K562 (cell line): ENCODE data around the gene LRCH1. TPM values are rescaled to one million over a fixed set of nuclear protein-coding genes. Genes with fewer than 3 reads are reported as not detected.

ENCODE experiments used
- CREBBP ChIP-seq: IDR thresholded peaks from one replicate; pipeline ENCODE4 v1.6.1; 2012; ENCODE audit warnings: low read depth, mild to moderate bottlenecking, control low read depth, inconsistent platforms, low read length
- HDAC2 ChIP-seq: fragments of 450-650 bp; IDR thresholded peaks from 2 replicates; pipeline ENCODE4 v1.6.1; 2016; ENCODE audit warnings: mild to moderate bottlenecking
- ILF3 ChIP-seq: fragments of 450-650 bp; IDR thresholded peaks from 2 replicates; pipeline ENCODE4 v1.6.1; 2018; ENCODE audit warnings: antibody characterized with exemption, mild to moderate bottlenecking, moderate library complexity, borderline replicate concordance
- MYC ChIP-seq, 2 experiments: fragments of 250-450 bp in 1 of 2; sonication (Bioruptor Pico) in 1 of 2; IDR thresholded peaks; 2 replicates each; pipeline versions ENCODE4 v1.5.1 to v1.6.1; 2012 to 2021; ENCODE audit warnings: low read depth in 2 of 2, borderline replicate concordance in 1 of 2, improper control_type of control experiment in 1 of 2, low read length in 1 of 2, mild to moderate bottlenecking in 1 of 2, moderate library complexity in 1 of 2
- STAT5B ChIP-seq: fragments of 250-450 bp; sonication (Bioruptor Pico); IDR thresholded peaks from 2 replicates; pipeline ENCODE4 v1.8.0; 2021; ENCODE audit warnings: mild to moderate bottlenecking, inconsistent platforms
- ZNF507 ChIP-seq: conservative IDR thresholded peaks from 2 replicates; pipeline ENCODE4 v1.6.1; 2017; ENCODE audit warnings: missing genetic modification characterization, missing compliant biosample characterization
- polyA plus RNA-seq, 8 experiments: library from polyadenylated mRNA; depleted of rRNA in 4 of 8; stranded (reverse) in 5 of 8; unstranded in 3 of 8; fragments of >200 nt; fragmentation: Nextera tagmentation in 2 of 8; fragmentation: Illumina TruSeq in 1 of 8; extraction: Ambion mirVana in 2 of 8; extraction: Trizol in 1 of 8; gene quantifications; 2 replicates each; pipeline versions ENCODE4 v1.2.1 to v1.2.3, GENCODE V29; 2011 to 2014; ENCODE audit warnings: inconsistent platforms in 1 of 8, missing spikeins in 1 of 8
- total RNA-seq, 7 experiments: library from RNA; depleted of rRNA in 6 of 7; stranded (reverse); fragments of >200 nt in 6 of 7; fragmentation: Illumina TruSeq in 2 of 7; extraction: Trizol in 2 of 7; gene quantifications; 2 replicates each; pipeline versions ENCODE4 v1.2.1 to v1.2.3, GENCODE V29; 2011 to 2021; ENCODE audit warnings: low replicate concordance in 1 of 7
- TF ChIP-seq, protein P1 (sequence below): fragments of 250-450 bp; sonication (Bioruptor Pico); IDR thresholded peaks from 2 replicates; pipeline ENCODE4 v1.5.0; 2021; ENCODE audit warnings: mild to moderate bottlenecking, moderate library complexity
- TF ChIP-seq, protein P2 (sequence below): fragments of 450-650 bp; IDR thresholded peaks from 2 replicates; pipeline ENCODE4 v1.6.1; 2017; ENCODE audit warnings: antibody characterized with exemption, mild to moderate bottlenecking
- TF ChIP-seq, protein P3 (sequence below), 2 experiments: IDR thresholded peaks; 2 replicates each; pipeline ENCODE4 v1.6.1; 2012; ENCODE audit warnings: improper control_type of control experiment in 2 of 2, low read depth in 2 of 2, low read length in 2 of 2, borderline replicate concordance in 1 of 2
- TF ChIP-seq, protein P4 (sequence below): fragments of 450-650 bp; formaldehyde crosslinking; IDR thresholded peaks from 2 replicates; pipeline ENCODE4 v1.4.0; 2022; ENCODE audit warnings: missing genetic modification characterization
- TF ChIP-seq, protein P5 (sequence below): sonication (generic); formaldehyde crosslinking; IDR thresholded peaks from 2 replicates; pipeline ENCODE4 v1.4.0; 2020; ENCODE audit warnings: mild to moderate bottlenecking, missing genetic modification reagents

LRCH1 gene
- total and polyA plus RNA-seq, 9 of the 15 experiments (the other 6 are each of a cell fraction or from before 2014, with no cell fraction given): 1.1 to 6.8 (median 3.7) TPM

DNA sequence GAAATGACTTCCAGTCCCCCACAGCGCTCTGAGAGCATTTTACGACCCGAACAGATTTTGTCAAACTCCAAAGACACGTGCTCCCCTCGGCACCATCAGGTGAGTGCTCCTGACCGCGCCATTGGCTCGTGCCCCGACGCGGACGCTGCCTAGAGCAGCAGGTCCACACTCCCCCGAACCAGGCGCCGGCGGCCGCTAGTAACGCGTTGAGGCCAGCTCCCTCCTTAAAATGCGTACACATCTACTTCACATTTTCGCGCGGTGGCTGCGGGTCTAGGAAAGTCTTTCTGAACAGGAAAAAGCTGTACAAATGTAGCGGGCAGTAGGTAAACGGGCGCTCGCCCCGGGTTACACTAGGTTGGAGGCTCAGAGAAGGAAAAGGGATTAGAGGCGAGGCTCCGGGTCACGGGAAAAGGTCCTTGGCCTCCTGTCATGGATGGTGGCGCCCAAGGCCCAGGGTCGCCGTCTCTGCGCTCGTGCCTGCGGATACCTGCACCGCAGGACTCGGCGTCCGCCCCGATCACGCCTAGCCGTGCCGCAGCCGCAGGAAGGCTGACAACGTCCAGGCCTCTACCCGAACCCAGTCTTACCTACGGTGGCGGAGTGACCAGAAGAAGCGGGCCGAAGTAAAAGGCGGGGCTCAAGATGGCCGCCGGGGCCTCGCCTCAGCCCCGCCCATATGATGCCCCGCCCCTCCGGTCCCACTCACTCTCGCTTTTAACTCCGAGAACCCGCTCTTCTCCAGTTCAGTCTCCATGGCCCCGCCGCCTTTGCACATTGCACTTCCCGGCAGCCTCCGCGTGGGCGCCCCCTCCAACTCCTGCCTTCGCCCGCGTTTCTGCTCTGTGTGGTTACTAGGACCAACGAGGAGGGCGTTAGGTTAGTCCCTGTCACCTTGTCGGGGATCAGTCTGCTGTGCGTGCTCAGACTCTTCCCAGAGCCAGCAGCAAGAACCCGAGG lies 243.8 kb downstream of the LRCH1 start, which contains the start of gene ESD (continued):
- TF ChIP-seq ILF3 (no peak), ZNF507 (no peak), STAT5B (CRISPR knock-in tag) (no peak), MYC (IDR thresholded peaks at IDR 0.05; ENCODE audit: low read depth, low read length) (peak; percentile 80), MYC (CRISPR knock-in tag; IDR thresholded peaks at IDR 0.05; ENCODE audit: borderline replicate concordance, low read depth) (no peak), CREBBP (no peak), HDAC2 (no peak)
- TF ChIP-seq, protein P1, sequence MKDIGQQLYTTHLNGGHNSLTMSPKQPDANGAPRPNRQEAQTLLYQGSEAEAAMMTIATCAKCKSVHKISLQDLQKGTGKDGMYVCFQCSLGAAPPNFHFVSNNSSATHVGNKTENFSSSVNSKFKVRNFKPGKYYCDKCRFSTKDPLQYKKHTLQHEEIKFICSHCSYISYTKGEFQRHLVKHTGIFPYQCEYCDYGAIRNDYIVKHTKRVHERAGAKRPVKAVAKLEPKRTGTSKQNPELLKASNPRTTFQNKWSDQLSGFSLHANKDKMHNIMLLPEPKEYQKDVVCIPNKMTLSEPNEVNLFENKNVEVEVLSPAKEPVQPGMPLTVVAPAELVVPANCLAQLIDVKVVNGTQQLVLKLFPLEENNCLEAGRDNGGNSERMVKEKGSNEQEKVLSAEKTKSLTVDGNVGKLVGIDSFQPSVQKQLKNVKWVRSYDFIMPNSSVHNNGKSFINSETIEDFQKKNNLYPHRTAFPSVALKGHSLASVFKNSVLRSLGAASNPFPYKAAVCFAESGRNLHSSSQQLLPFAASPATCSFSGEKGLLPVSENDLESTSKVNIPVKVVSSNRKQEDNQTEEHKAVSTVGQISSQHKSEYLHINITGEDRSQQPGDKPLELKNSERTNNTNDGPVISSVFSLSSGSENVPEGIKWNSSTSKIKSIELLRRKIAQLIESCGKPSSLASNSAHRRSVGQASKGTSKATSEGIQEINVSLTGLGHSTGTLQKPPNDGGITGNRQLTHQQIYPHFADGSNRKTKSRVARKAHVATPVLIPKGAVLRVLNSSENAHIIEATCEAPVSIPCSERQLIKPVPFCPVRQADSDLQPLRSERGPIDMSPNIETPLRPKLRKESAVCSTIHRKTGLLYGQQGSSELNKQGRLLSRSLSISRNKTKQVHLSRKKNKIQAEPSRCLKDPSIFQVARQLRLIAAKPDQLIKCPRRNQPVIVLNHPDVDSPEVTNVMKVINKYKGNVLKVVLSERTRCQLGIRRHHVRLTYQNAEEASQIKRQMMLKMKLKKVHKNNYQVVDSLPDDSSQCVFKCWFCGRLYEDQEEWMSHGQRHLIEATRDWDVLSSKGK (CRISPR knock-in tag): no peak
- TF ChIP-seq, protein P2, sequence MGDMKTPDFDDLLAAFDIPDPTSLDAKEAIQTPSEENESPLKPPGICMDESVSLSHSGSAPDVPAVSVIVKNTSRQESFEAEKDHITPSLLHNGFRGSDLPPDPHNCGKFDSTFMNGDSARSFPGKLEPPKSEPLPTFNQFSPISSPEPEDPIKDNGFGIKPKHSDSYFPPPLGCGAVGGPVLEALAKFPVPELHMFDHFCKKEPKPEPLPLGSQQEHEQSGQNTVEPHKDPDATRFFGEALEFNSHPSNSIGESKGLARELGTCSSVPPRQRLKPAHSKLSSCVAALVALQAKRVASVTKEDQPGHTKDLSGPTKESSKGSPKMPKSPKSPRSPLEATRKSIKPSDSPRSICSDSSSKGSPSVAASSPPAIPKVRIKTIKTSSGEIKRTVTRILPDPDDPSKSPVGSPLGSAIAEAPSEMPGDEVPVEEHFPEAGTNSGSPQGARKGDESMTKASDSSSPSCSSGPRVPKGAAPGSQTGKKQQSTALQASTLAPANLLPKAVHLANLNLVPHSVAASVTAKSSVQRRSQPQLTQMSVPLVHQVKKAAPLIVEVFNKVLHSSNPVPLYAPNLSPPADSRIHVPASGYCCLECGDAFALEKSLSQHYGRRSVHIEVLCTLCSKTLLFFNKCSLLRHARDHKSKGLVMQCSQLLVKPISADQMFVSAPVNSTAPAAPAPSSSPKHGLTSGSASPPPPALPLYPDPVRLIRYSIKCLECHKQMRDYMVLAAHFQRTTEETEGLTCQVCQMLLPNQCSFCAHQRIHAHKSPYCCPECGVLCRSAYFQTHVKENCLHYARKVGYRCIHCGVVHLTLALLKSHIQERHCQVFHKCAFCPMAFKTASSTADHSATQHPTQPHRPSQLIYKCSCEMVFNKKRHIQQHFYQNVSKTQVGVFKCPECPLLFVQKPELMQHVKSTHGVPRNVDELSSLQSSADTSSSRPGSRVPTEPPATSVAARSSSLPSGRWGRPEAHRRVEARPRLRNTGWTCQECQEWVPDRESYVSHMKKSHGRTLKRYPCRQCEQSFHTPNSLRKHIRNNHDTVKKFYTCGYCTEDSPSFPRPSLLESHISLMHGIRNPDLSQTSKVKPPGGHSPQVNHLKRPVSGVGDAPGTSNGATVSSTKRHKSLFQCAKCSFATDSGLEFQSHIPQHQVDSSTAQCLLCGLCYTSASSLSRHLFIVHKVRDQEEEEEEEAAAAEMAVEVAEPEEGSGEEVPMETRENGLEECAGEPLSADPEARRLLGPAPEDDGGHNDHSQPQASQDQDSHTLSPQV: peak; percentile 90
- TF ChIP-seq, protein P3, sequence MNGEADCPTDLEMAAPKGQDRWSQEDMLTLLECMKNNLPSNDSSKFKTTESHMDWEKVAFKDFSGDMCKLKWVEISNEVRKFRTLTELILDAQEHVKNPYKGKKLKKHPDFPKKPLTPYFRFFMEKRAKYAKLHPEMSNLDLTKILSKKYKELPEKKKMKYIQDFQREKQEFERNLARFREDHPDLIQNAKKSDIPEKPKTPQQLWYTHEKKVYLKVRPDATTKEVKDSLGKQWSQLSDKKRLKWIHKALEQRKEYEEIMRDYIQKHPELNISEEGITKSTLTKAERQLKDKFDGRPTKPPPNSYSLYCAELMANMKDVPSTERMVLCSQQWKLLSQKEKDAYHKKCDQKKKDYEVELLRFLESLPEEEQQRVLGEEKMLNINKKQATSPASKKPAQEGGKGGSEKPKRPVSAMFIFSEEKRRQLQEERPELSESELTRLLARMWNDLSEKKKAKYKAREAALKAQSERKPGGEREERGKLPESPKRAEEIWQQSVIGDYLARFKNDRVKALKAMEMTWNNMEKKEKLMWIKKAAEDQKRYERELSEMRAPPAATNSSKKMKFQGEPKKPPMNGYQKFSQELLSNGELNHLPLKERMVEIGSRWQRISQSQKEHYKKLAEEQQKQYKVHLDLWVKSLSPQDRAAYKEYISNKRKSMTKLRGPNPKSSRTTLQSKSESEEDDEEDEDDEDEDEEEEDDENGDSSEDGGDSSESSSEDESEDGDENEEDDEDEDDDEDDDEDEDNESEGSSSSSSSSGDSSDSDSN (IDR thresholded peaks at IDR 0.05; ENCODE audit: borderline replicate concordance in 1 of 2, low read depth in 2 of 2, low read length in 2 of 2): 0 out of 4 replicates have a peak, but pooled peaks of 1 of the 2 experiments have one; percentile 37
- TF ChIP-seq, protein P4, sequence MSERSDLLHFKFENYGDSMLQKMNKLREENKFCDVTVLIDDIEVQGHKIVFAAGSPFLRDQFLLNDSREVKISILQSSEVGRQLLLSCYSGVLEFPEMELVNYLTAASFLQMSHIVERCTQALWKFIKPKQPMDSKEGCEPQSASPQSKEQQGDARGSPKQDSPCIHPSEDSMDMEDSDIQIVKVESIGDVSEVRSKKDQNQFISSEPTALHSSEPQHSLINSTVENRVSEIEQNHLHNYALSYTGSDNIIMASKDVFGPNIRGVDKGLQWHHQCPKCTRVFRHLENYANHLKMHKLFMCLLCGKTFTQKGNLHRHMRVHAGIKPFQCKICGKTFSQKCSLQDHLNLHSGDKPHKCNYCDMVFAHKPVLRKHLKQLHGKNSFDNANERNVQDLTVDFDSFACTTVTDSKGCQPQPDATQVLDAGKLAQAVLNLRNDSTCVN (CRISPR knock-in tag): no peak
- TF ChIP-seq, protein P5, sequence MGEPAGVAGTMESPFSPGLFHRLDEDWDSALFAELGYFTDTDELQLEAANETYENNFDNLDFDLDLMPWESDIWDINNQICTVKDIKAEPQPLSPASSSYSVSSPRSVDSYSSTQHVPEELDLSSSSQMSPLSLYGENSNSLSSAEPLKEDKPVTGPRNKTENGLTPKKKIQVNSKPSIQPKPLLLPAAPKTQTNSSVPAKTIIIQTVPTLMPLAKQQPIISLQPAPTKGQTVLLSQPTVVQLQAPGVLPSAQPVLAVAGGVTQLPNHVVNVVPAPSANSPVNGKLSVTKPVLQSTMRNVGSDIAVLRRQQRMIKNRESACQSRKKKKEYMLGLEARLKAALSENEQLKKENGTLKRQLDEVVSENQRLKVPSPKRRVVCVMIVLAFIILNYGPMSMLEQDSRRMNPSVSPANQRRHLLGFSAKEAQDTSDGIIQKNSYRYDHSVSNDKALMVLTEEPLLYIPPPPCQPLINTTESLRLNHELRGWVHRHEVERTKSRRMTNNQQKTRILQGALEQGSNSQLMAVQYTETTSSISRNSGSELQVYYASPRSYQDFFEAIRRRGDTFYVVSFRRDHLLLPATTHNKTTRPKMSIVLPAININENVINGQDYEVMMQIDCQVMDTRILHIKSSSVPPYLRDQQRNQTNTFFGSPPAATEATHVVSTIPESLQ: 0 out of 2 replicates have a peak, but pooled peaks have one; percentile 19
